Middle frontal gyrus (tissue), 1 donor: Measurements from ENCODE around the gene HS3ST3A1.

Source experiments
- DNase-seq: peaks from one replicate; pipeline ENCODE4 v3.0.0-alpha.2; 2015; ENCODE audit warnings: low spot score; ENCODE audit errors: extremely low spot score

Gene HS3ST3A1

GRCh38 chr17:13598353-13599167 lies 3.2 kb downstream of the HS3ST3A1 start:
- no peak for DNase-seq

- DNase-seq: no peak
Measured at GRCh38 chr17:13597723-13598347, 3.9 kb downstream of the HS3ST3A1 start.

- no peak for DNase-seq
Measured at GRCh38 chr17:13596241-13596923, 5.3 kb downstream of the HS3ST3A1 start.

- DNase-seq: no peak
Measured at GRCh38 chr17:13595599-13595899, 6.2 kb downstream of the HS3ST3A1 start.

GRCh38 chr17:13594762-13595598 lies 6.7 kb downstream of the HS3ST3A1 start:
- peak; percentile 55 for DNase-seq

GRCh38 chr17:13594310-13594709 lies 7.4 kb downstream of the HS3ST3A1 start:
- no peak for DNase-seq

GRCh38 chr17:13593757-13594156 lies 8.0 kb downstream of the HS3ST3A1 start:
- no peak for DNase-seq

- DNase-seq: no peak
Measured at GRCh38 chr17:13593021-13593751, 8.5 kb downstream of the HS3ST3A1 start.

GRCh38 chr17:13592427-13592826 lies 9.3 kb downstream of the HS3ST3A1 start:
- no peak for DNase-seq

- no peak for DNase-seq
Measured at GRCh38 chr17:13590441-13590840, 11.3 kb downstream of the HS3ST3A1 start.

- no peak for DNase-seq
Measured at GRCh38 chr17:13589658-13590057, 12.1 kb downstream of the HS3ST3A1 start.

- DNase-seq: no peak
Measured at GRCh38 chr17:13587487-13588338, 14.0 kb downstream of the HS3ST3A1 start.

- no peak for DNase-seq
Measured at GRCh38 chr17:13584701-13585080, 17.0 kb downstream of the HS3ST3A1 start.

GRCh38 chr17:13583996-13584700 lies 17.6 kb downstream of the HS3ST3A1 start:
- DNase-seq: no peak

GRCh38 chr17:13582776-13583547 lies 18.8 kb downstream of the HS3ST3A1 start:
- no peak for DNase-seq

- no peak for DNase-seq
Measured at GRCh38 chr17:13581925-13582324, 19.8 kb downstream of the HS3ST3A1 start.

GRCh38 chr17:13580790-13581189 lies 20.9 kb downstream of the HS3ST3A1 start:
- DNase-seq: no peak

- DNase-seq: no peak
Measured at GRCh38 chr17:13576661-13577526, 24.8 kb downstream of the HS3ST3A1 start.
